ENCODE data around the gene TMEM126B.

GRCh38 chr11:85664615-85665481, 36.5 kb downstream of the TMEM126B start, which contains the start of gene CREBZF:
- TF ChIP-seq TCF4 (CRISPR knock-in tag; IDR thresholded peaks at IDR 0.05; ENCODE audit: borderline replicate concordance) (no peak), ARNTL (CRISPR knock-in tag; IDR thresholded peaks at IDR 0.05; ENCODE audit: borderline replicate concordance, low read depth) (no peak), SNAI2 (CRISPR knock-in tag; IDR thresholded peaks at IDR 0.05) (no peak), ZNF565 (CRISPR knock-in tag; conservative IDR thresholded peaks at IDR 0.05; ENCODE audit: low read depth) (no peak), CREB5 (CRISPR knock-in tag; IDR thresholded peaks at IDR 0.05; ENCODE audit: low read depth) (no peak)

Measured in SK-N-SH treated with all-trans-retinoic acid at 6 μM for 48 hours (cell line).